PC-9 (cell line): ENCODE data around the gene ADCY3. TPM values are rescaled to one million over a fixed set of nuclear protein-coding genes. Genes with fewer than 3 reads are reported as not detected.

ENCODE experiments used
- BruUV-seq: library from RNA; stranded (reverse); fragments of 400-500 nt; replicated peaks from 2 replicates; lab custom pipeline; 2021; lab: Mats Ljungman, UMichigan
- CTCF ChIA-PET: fragments of 300-600 bp; sonication (Branson Sonifier 250); formaldehyde crosslinking; loops from one replicate; lab custom pipeline; 2022; ENCODE audit warnings: antibody characterized with exemption; lab: Charles Lee
- POLR2A ChIA-PET: fragments of 300-600 bp; sonication (Branson Sonifier 250); formaldehyde crosslinking; loops from one replicate; lab custom pipeline; 2022; ENCODE audit warnings: antibody characterized with exemption; ENCODE audit not compliant: unreplicated experiment; lab: Charles Lee
- DNase-seq, 2 experiments: peaks; one replicate each; pipeline versions ENCODE4 v3.0.0 to v3.0.0-alpha.2; 2015 to 2022; ENCODE audit warnings: mixed read lengths in 1 of 2
- H2AFZ ChIP-seq: fragments of 200-600 bp; sonication (generic); 2 replicates; pipeline ENCODE4 v1.8.1; 2017; ENCODE audit warnings: antibody characterized with exemption
- H3F3A ChIP-seq: fragments of 200-600 bp; sonication (generic); 2 replicates; pipeline ENCODE4 v1.8.1; 2017; ENCODE audit warnings: antibody characterized with exemption, mild to moderate bottlenecking, low read depth; ENCODE audit not compliant: insufficient read depth
- H3K27ac ChIP-seq: fragments of 200-600 bp; sonication (generic); 2 replicates; pipeline ENCODE4 v1.6.1; 2016; ENCODE audit warnings: mixed run types
- H3K27me3 ChIP-seq: fragments of 200-600 bp; sonication (generic); 2 replicates; pipeline ENCODE4 v1.6.1; 2016; ENCODE audit warnings: low read depth, mixed run types; ENCODE audit not compliant: insufficient read depth
- H3K36me3 ChIP-seq: fragments of 200-600 bp; sonication (generic); 2 replicates; pipeline ENCODE4 v1.6.1; 2016; ENCODE audit warnings: low read depth, mixed run types
- H3K4me1 ChIP-seq: fragments of 200-600 bp; sonication (generic); replicated peaks from 2 replicates; pipeline ENCODE4 v1.6.1; 2016; ENCODE audit warnings: mixed run types; ENCODE audit not compliant: insufficient read depth
- H3K4me2 ChIP-seq: fragments of 200-600 bp; sonication (generic); 2 replicates; pipeline ENCODE4 v1.6.1; 2017; ENCODE audit warnings: mixed run types
- H3K4me3 ChIP-seq: fragments of 200-600 bp; sonication (generic); 2 replicates; pipeline ENCODE4 v1.6.1; 2016; ENCODE audit warnings: mixed run types
- H3K79me2 ChIP-seq: fragments of 200-600 bp; sonication (generic); 2 replicates; pipeline ENCODE4 v1.6.1; 2017; ENCODE audit warnings: low read depth, mixed run types
- H3K9me2 ChIP-seq: fragments of 200-600 bp; sonication (generic); 2 replicates; pipeline ENCODE4 v1.8.1; 2017; ENCODE audit warnings: mild to moderate bottlenecking; ENCODE audit not compliant: insufficient read depth
- H3K9me3 ChIP-seq: fragments of 200-600 bp; sonication (generic); 2 replicates; pipeline ENCODE4 v1.8.1; 2016; ENCODE audit warnings: low read depth; ENCODE audit not compliant: insufficient read depth
- H4K20me1 ChIP-seq: fragments of 200-600 bp; sonication (generic); 2 replicates; pipeline ENCODE4 v1.8.1; 2017; ENCODE audit not compliant: insufficient read depth
- CTCF ChIP-seq: fragments of 200-600 bp; sonication (generic); conservative IDR thresholded peaks from 2 replicates; pipeline ENCODE4 v1.6.1; 2017; ENCODE audit warnings: mixed run types, antibody characterized with exemption, mild to moderate bottlenecking, moderate library complexity
- EZH2 ChIP-seq: fragments of 200-600 bp; sonication (generic); IDR thresholded peaks from 2 replicates; pipeline ENCODE4 v1.8.0; 2017; ENCODE audit warnings: antibody characterized with exemption, low read depth
- intact Hi-C: fragments of 100-400 bp; cut with micrococcal nuclease; formaldehyde crosslinking; loops from one replicate; pipeline ENCODE4 v1.10.0; 2022; ENCODE audit not compliant: unreplicated experiment
- total RNA-seq: library from RNA; stranded (reverse); gene quantifications from 2 replicates; pipeline ENCODE4 v1.2.3, GENCODE V29; 2021

Gene ADCY3
- total RNA-seq, 1 experiment from 2014 or later = 46.3 TPM

- Histone ChIP-seq H3K4me1 (no peaks in the 10 kb centered on the region), H3K79me2 (no peaks in the 10 kb centered on the region), H3K4me2 (no peak overlapping the region), H4K20me1 (no peaks in the 10 kb centered on the region), H3K4me3 (no peak overlapping the region), H2AFZ (no peak overlapping the region), H3K27me3 (no peaks in the 10 kb centered on the region), H3F3A (no peaks in the 10 kb centered on the region), H3K9me3 (no peaks in the 10 kb centered on the region), H3K9me2 (no peaks in the 10 kb centered on the region), H3K27ac (no peak overlapping the region), H3K36me3 (no peaks in the 10 kb centered on the region)
- no peak for TF ChIP-seq EZH2
- TF ChIP-seq CTCF = no peak
- BruUV-seq = no TSS peak
- intact Hi-C loops = no loop called here
- POLR2A ChIA-PET = no interaction called here
- no peak for DNase-seq
- CTCF ChIA-PET = no interaction called here
These were observed 68.0 kb downstream of the ADCY3 start for GRCh38 chr2:24852026-24852425.

GRCh38 chr2:24850944-24851343, 69.1 kb downstream of the ADCY3 start:
- CTCF ChIA-PET = no interaction called here
- no peak for DNase-seq
- H3K79me2 ChIP-seq = no peaks in the 10 kb centered on the region
- intact Hi-C loops = no loop called here
- no TSS peak for BruUV-seq
- TF ChIP-seq EZH2 (no peak), CTCF (no peak)
- no peaks in the 10 kb centered on the region for H3K36me3 ChIP-seq
- H4K20me1 ChIP-seq = no peaks in the 10 kb centered on the region
- H3F3A ChIP-seq = no peaks in the 10 kb centered on the region
- H2AFZ ChIP-seq = no peak overlapping the region
- H3K27me3 ChIP-seq = no peaks in the 10 kb centered on the region
- no peaks in the 10 kb centered on the region for H3K9me3 ChIP-seq
- H3K27ac ChIP-seq = no peak overlapping the region
- H3K4me3 ChIP-seq = no peak overlapping the region
- H3K4me2 ChIP-seq = no peak overlapping the region
- POLR2A ChIA-PET = no interaction called here
- no peaks in the 10 kb centered on the region for H3K9me2 ChIP-seq
- no peaks in the 10 kb centered on the region for H3K4me1 ChIP-seq

- Histone ChIP-seq H3K9me2 (no peaks in the 10 kb centered on the region), H3F3A (no peaks in the 10 kb centered on the region), H3K27me3 (no peaks in the 10 kb centered on the region), H3K4me1 (no peaks in the 10 kb centered on the region), H3K4me3 (no peak overlapping the region), H3K79me2 (no peaks in the 10 kb centered on the region), H3K9me3 (no peaks in the 10 kb centered on the region), H4K20me1 (no peaks in the 10 kb centered on the region), H3K4me2 (no peak overlapping the region), H3K36me3 (no peaks in the 10 kb centered on the region), H3K27ac (no peak overlapping the region), H2AFZ (no peak overlapping the region)
- TF ChIP-seq CTCF (no peak), EZH2 (no peak)
- DNase-seq = no peak
- intact Hi-C loops = no loop called here
- no TSS peak for BruUV-seq
- ChIA-PET CTCF (no interaction called here), POLR2A (no interaction called here)
These were observed 74.3 kb downstream of the ADCY3 start for GRCh38 chr2:24845691-24846090.
